ENCODE results near the gene RUFY4.

The RUFY4 gene

GRCh38 chr2:218125626-218126080 lies 56.6 kb downstream of the RUFY4 start, which contains the start of gene CXCR2:
CXCR2 (plus strand) TSS chr2:218126028; CDS start chr2:218134802, 8,774 bp downstream.
- TF ChIP-seq, protein P1, sequence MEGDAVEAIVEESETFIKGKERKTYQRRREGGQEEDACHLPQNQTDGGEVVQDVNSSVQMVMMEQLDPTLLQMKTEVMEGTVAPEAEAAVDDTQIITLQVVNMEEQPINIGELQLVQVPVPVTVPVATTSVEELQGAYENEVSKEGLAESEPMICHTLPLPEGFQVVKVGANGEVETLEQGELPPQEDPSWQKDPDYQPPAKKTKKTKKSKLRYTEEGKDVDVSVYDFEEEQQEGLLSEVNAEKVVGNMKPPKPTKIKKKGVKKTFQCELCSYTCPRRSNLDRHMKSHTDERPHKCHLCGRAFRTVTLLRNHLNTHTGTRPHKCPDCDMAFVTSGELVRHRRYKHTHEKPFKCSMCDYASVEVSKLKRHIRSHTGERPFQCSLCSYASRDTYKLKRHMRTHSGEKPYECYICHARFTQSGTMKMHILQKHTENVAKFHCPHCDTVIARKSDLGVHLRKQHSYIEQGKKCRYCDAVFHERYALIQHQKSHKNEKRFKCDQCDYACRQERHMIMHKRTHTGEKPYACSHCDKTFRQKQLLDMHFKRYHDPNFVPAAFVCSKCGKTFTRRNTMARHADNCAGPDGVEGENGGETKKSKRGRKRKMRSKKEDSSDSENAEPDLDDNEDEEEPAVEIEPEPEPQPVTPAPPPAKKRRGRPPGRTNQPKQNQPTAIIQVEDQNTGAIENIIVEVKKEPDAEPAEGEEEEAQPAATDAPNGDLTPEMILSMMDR (IDR thresholded peaks at IDR 0.05; ENCODE audit: low read depth, low read length) = no peak
- no peak within 1 kb of the TSS for H3K4me3 ChIP-seq (ENCODE audit: low read depth, low read length)

DNA sequence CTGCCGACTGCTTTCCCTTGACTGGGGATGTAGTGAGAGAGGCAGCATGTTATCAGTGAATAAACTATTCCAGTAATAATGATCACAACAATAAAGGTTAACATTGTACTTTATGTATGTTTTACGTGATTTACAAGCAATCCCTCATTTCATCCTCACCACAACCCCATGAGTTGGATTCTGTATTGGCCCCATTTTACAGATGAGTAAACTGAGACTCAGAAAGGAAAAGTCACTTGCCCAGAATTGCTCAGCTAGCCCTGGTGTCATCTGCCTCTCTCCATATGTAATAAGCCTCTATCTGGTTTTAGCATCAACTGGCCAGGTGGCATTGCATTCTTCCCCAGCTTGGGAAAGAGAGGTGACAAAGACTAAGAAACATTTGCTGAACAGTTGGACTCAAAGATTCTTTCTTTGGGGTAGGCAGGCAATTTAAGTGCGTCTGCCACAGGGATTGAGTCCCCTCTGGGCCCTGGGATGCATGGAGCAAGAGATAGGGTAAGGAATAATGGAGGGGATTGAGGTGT lies 58.9 kb downstream of the RUFY4 start:
- TF ChIP-seq, protein P1 (IDR thresholded peaks at IDR 0.05; ENCODE audit: low read depth, low read length) = no peak
- no peak overlapping the region for H3K4me3 ChIP-seq (ENCODE audit: low read depth, low read length)

- H3K4me3 ChIP-seq (ENCODE audit: low read depth, low read length) = no peak overlapping the region
- TF ChIP-seq, protein P1 (IDR thresholded peaks at IDR 0.05; ENCODE audit: low read depth, low read length) = no peak
Measured at GRCh38 chr2:218128781-218129457, 59.9 kb downstream of the RUFY4 start.

GRCh38 chr2:218129458-218130135 lies 60.5 kb downstream of the RUFY4 start:
- H3K4me3 ChIP-seq (ENCODE audit: low read depth, low read length) = no peak overlapping the region
- TF ChIP-seq, protein P1 (IDR thresholded peaks at IDR 0.05; ENCODE audit: low read depth, low read length) = no peak

DNA sequence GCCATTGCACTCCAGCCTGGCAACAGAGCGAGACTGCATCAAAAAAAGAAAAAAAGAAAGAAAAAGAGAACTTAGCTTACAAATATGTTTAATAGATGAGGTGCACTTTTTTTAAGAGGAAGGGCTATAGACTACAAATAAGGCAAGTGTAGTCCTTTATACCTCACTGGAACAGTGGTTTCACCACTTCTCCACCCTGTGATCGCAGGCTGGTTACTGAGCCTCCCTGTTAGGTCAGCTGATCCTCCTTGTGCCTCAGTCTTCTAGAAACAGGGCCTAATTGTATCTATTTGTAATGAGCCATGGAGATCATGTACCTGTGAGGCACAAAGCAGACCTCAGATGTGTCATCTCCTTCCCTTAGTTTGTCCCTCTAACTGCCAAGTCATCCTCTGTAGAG lies 61.3 kb downstream of the RUFY4 start:
- TF ChIP-seq, protein P1 (IDR thresholded peaks at IDR 0.05; ENCODE audit: low read depth, low read length) = no peak
- no peak overlapping the region for H3K4me3 ChIP-seq (ENCODE audit: low read depth, low read length)

- TF ChIP-seq, protein P1 (IDR thresholded peaks at IDR 0.05; ENCODE audit: low read depth, low read length) = no peak
Measured at GRCh38 chr2:218130822-218131221, 61.8 kb downstream of the RUFY4 start.

DNA sequence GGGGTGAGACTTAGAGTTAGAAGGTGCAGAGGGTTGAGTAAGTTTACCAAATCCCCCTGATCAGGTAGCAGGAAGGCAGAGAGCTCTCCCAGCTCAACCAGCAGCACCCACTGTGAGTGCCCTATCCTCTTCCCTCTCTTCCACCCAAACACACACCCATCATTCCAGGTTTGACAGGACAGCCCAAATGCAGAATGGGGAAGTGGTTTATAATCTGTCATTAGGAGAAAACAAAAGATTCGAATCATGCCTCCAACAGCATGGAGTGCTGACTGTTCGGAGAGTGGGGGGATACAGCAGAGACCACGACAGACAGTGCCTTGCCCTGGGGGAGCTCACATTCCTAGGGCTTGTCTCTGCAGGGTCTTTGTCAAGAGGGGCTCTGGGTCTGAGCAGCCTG lies 68.5 kb downstream of the RUFY4 start:
- H3K4me3 ChIP-seq (ENCODE audit: low read depth, low read length) = no peak overlapping the region
- TF ChIP-seq, protein P1 (IDR thresholded peaks at IDR 0.05; ENCODE audit: low read depth, low read length) = no peak

More at GRCh38 chr2:218130822-218131221, 61.8 kb downstream of the RUFY4 start:
- no peak overlapping the region for H3K4me3 ChIP-seq (ENCODE audit: low read depth, low read length)
